CD4-positive, alpha-beta memory T cell (primary cell): ENCODE data around the gene ZNF425. TPM values are rescaled to one million over a fixed set of nuclear protein-coding genes. Genes with fewer than 3 reads are reported as not detected.

Experiments
- CTCF ChIA-PET: fragments of 350-600 bp; sonication (Branson Sonifier 250); formaldehyde crosslinking; loops from one replicate; lab custom pipeline; 2021; ENCODE audit warnings: inconsistent platforms; ENCODE audit not compliant: partially characterized antibody; lab: Charles Lee
- POLR2A ChIA-PET: fragments of 350-600 bp; sonication (Branson Sonifier 250); formaldehyde crosslinking; loops from one replicate; lab custom pipeline; 2021; ENCODE audit not compliant: partially characterized antibody; lab: Charles Lee
- DNase-seq, 5 donors: peaks; one replicate each; pipeline versions ENCODE4 v3.0.0 to v3.0.0-alpha.2; 2020 to 2022; ENCODE audit warnings: mixed read lengths in 1 of 5
- H3K27ac ChIP-seq: one replicate; pipeline ENCODE4 v1.7.0; 2013; ENCODE audit warnings: low read depth, low read length
- H3K27me3 ChIP-seq: 2 replicates; pipeline ENCODE4 v1.7.0; 2013; ENCODE audit warnings: mild to moderate bottlenecking, low read length, moderate library complexity; ENCODE audit not compliant: insufficient read depth
- H3K36me3 ChIP-seq: 2 replicates; pipeline ENCODE4 v1.7.0; 2013; ENCODE audit warnings: mild to moderate bottlenecking, low read length, moderate library complexity; ENCODE audit not compliant: insufficient read depth
- H3K4me1 ChIP-seq: 2 replicates; pipeline ENCODE4 v1.7.0; 2013; ENCODE audit warnings: mild to moderate bottlenecking, low read length, moderate library complexity; ENCODE audit not compliant: insufficient read depth
- H3K4me3 ChIP-seq, 2 donors: one replicate each; pipeline ENCODE4 v1.7.0; 2013; ENCODE audit warnings: low read length in 2 of 2, mild to moderate bottlenecking in 1 of 2
- H3K9me3 ChIP-seq, 2 donors: one replicate each; pipeline ENCODE4 v1.7.0; 2013; ENCODE audit warnings: low read length in 2 of 2, control low read depth in 1 of 2; ENCODE audit not compliant: control insufficient read depth in 1 of 2
- H3K27ac Mint-ChIP-seq, 7 donors: one replicate each; pipeline ENCODE4 v1.8.0; 2020 to 2021; ENCODE audit warnings: mixed read lengths in 7 of 7, mild to moderate bottlenecking in 6 of 7, inconsistent platforms in 3 of 7, moderate library complexity in 3 of 7
- H3K27me3 Mint-ChIP-seq, 2 donors: one replicate each; pipeline ENCODE4 v1.8.0; 2020 to 2021; ENCODE audit warnings: mixed read lengths in 2 of 2
- H3K36me3 Mint-ChIP-seq, 2 donors: one replicate each; pipeline ENCODE4 v1.8.0; 2020 to 2021; ENCODE audit warnings: mixed read lengths in 2 of 2, inconsistent platforms in 1 of 2, mild to moderate bottlenecking in 1 of 2
- H3K4me1 Mint-ChIP-seq, 4 donors: one replicate each; pipeline ENCODE4 v1.8.0; 2020 to 2021; ENCODE audit warnings: mixed read lengths in 4 of 4, mild to moderate bottlenecking in 1 of 4
- H3K4me3 Mint-ChIP-seq, 8 donors: one replicate each; pipeline ENCODE4 v1.8.0; 2020 to 2021; ENCODE audit warnings: mixed read lengths in 8 of 8, mild to moderate bottlenecking in 7 of 8, moderate library complexity in 6 of 8, inconsistent platforms in 3 of 8
- H3K9me3 Mint-ChIP-seq, 8 donors: one replicate each; pipeline ENCODE4 v1.8.0; 2020 to 2021; ENCODE audit warnings: mixed read lengths in 8 of 8, mild to moderate bottlenecking in 5 of 8, inconsistent platforms in 3 of 8, moderate library complexity in 1 of 8
- intact Hi-C: fragments of 100-400 bp; cut with micrococcal nuclease; formaldehyde crosslinking; loops from one replicate; pipeline ENCODE4 v1.15.1; 2023
- polyA plus RNA-seq, 2 donors: library from polyadenylated mRNA; unstranded; fragments of 300-500 nt; fragmentation: Illumina TruSeq; gene quantifications; one replicate each; pipeline ENCODE4 v1.2.3, GENCODE V29; 2021
- total RNA-seq, 2 experiments: library from RNA; stranded (reverse); gene quantifications; one replicate each; pipeline ENCODE4 v1.2.3, GENCODE V29; 2021

Gene ZNF425
- total and polyA plus RNA-seq, 4 experiments from 2014 or later, result 0.24 to 4.0 (median 2.5) TPM

DNA sequence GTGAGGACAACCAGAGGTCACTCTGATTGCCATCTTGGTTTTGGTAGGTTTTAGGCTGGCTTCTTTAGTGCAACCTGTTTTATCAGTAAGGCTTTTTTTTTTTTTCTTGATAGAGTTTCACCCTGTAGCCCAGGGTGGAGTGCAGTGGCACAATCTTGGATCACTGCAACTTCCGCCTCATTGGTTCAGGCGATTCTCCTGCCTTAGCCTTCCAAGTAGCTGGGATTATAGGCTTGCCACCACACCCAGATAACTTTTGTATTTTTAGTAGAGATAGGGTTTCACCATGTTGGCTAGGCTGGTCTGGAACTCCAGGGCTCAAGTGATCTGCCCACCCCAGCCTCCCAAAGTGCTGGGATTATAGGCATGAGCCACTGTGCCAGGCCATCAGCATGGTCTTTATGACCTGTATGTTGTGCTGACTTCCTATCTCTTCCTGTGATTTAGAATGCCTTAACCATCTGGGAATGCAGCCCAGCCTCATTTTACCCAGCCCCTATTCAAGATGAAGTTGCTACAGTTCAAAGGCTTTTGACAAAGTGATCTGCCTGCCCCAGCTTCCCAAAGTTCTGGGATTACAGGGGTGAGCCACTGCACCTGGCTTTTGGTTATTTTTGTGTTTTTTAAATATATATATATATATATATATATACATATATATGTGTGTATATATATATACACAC is 7.0 kb upstream of the ZNF425 start:
- peaks cover 11 to 29% of the 10 kb centered on the region in 2 donors for H3K36me3 Mint-ChIP-seq
- no peak overlapping the region for H3K27ac Mint-ChIP-seq
- CTCF ChIA-PET, result interaction anchor here (0.8 kb wide), 1 partner anchor 62 kb away, joined by 3 read pairs; the partner anchor contains the start of gene ZNF282
- intact Hi-C loops, result no loop called here
- H3K4me1 Mint-ChIP-seq, result peaks cover under 1 to 4% (median 2%) of the 10 kb centered on the region in 4 donors
- H3K4me3 Mint-ChIP-seq, result no peak overlapping the region
- no peaks in the 10 kb centered on the region for H3K27me3 ChIP-seq
- POLR2A ChIA-PET, result interaction anchor here (3.8 kb wide), 1 partner anchor 13 kb away, joined by 11 read pairs; the partner anchor contains the start of gene ZNF398
- no peaks in the 10 kb centered on the region for H3K27me3 Mint-ChIP-seq
- DNase-seq, result no peak
- peaks cover 0 to 12% (median 9%) of the 10 kb centered on the region in 8 donors for H3K9me3 Mint-ChIP-seq
- no peak overlapping the region for H3K27ac ChIP-seq
- no peak overlapping the region for H3K4me3 ChIP-seq
- peaks cover 11% of the 10 kb centered on the region for H3K36me3 ChIP-seq
- peaks cover 5 to 10% of the 10 kb centered on the region in 2 donors for H3K9me3 ChIP-seq
- peaks cover 3% of the 10 kb centered on the region for H3K4me1 ChIP-seq

DNA sequence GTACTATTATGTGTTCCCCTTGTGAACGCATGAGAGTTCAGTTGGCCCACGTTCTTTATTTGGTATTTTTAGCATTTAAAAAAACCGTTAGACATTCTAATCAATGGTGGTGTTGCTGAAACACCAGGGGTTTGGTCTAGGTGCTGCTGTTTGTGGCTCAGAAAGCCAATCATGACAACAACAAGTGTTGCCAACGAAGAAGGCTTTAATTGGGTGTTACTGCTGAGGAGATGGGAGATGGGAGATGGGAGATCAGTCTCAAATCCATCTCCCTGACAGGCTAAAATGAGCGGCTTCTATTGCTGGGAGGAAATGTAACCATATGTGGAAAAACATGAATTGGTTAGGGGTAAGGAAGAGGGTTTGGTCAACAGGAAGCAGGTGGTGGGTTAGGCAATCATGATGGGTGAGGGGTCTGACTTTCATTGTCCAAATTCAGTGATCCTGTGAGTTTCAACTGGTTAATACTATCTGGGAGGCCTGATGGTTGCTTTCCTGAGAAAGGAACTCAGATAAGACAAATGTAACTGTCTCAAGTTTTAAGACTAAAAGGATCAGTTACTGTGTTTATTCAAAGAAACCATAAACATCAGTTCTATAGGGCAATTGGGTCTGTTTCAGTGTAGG is 4.6 kb upstream of the ZNF425 start:
- intact Hi-C loops, result no loop called here
- Histone ChIP-seq H3K27me3 (no peaks in the 10 kb centered on the region), H3K36me3 (peaks cover 11% of the 10 kb centered on the region), H3K9me3 (peaks cover 5 to 10% of the 10 kb centered on the region in 2 donors), H3K4me3 (no peak overlapping the region), H3K27ac (no peak overlapping the region), H3K4me1 (peaks cover 9% of the 10 kb centered on the region)
- no peak overlapping the region for H3K4me3 Mint-ChIP-seq
- no peaks in the 10 kb centered on the region for H3K27me3 Mint-ChIP-seq
- peaks cover 26 to 29% of the 10 kb centered on the region in 2 donors for H3K36me3 Mint-ChIP-seq
- ChIA-PET POLR2A (no interaction called here), CTCF (no interaction called here)
- peaks cover 9 to 23% (median 13%) of the 10 kb centered on the region in 4 donors for H3K4me1 Mint-ChIP-seq
- H3K9me3 Mint-ChIP-seq, result peaks cover 0 to 12% (median 9%) of the 10 kb centered on the region in 8 donors
- H3K27ac Mint-ChIP-seq, result peak overlapping the region in 2 of 7 donors; percentile 38 to 55
- no peak for DNase-seq

- H3K4me1 Mint-ChIP-seq, result peaks cover 15 to 35% (median 25%) of the 10 kb centered on the region in 4 donors
- intact Hi-C loops, result loop anchor here (1.0 to 5.0 kb wide), 7 partner anchors 21 to 371 kb away; partner anchors contain the start of genes PDIA4, ZNF212, ZNF282 and ZNF398
These were observed 640 bp upstream of the ZNF425 start for GRCh38 chr7:149126662-149127266.

DNA sequence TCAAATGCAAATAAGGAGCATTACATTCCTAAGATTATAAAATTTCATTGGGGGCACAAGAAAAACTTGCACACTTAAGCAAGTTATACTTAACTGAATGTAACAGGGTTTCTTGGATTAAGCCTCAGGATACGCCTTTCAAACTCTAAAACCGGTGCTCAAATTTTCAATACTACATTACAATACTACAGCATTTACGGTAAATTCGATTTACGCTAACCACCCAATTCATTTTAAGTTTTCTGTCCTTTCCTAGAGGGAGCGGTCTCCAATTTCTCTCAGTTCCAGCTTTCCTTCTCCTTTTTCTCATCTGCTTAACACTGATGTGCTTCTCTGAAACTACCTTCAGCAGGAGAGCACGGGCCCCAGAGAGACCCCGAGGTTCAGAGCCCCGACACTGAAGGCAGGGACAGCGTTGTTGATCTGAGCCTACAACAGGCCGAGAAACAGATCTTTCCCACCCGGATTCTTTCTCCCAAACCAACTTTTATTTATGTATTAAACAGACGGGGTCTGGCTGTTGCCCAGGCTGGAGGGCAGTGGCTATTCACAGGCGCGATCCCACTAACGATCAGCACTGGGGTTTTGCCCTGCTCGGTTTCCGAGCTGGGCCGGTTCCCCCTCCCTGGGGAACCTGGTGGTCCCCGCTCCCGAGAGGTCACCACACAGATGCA is 798 bp downstream of the ZNF425 start:
- H3K27me3 ChIP-seq, result no peaks in the 10 kb centered on the region
- H3K4me1 ChIP-seq, result peaks cover 19% of the 10 kb centered on the region
- peak overlapping the region; percentile 83 to 96 for H3K4me3 ChIP-seq
- no peaks in the 10 kb centered on the region for H3K9me3 ChIP-seq
- peak overlapping the region; percentile 88 for H3K27ac ChIP-seq
- POLR2A ChIA-PET, result interaction anchor here (0.8 to 5.0 kb wide), 17 partner anchors 16 to 335 kb away, joined by 3 to 144 read pairs (median 6); partner anchors contain the start of genes PDIA4, ZNF282, ZNF398 and ZNF777
- intact Hi-C loops, result loop anchor here (5.0 kb wide), 2 partner anchors 112 to 372 kb away; partner anchors contain the start of genes ZNF212 and ZNF746
- CTCF ChIA-PET, result interaction anchor here (0.7 to 4.5 kb wide), 11 partner anchors 17 to 160 kb away, joined by 3 to 56 read pairs (median 4); partner anchors contain the start of genes ZNF398 and ZNF786
- peaks cover 4 to 22% of the 10 kb centered on the region in 2 donors for H3K36me3 Mint-ChIP-seq
- H3K4me3 Mint-ChIP-seq, result peak overlapping the region; percentile 91 to 100 (median 100)
- peaks cover 2% of the 10 kb centered on the region for H3K36me3 ChIP-seq
- H3K4me1 Mint-ChIP-seq, result peaks cover 15 to 35% (median 25%) of the 10 kb centered on the region in 4 donors
- peaks cover 0 to under 1% (median 0%) of the 10 kb centered on the region in 8 donors for H3K9me3 Mint-ChIP-seq
- peak overlapping the region; percentile 91 to 99 (median 98) for H3K27ac Mint-ChIP-seq
- DNase-seq, result no peak
- no peaks in the 10 kb centered on the region for H3K27me3 Mint-ChIP-seq

More at GRCh38 chr7:149126662-149127266, 640 bp upstream of the ZNF425 start:
- peaks cover 19% of the 10 kb centered on the region for H3K4me1 ChIP-seq
- H3K4me3 Mint-ChIP-seq, result peak overlapping the region; percentile 91 to 100 (median 100)
- H3K4me3 ChIP-seq, result peak overlapping the region; percentile 83 to 96
- ChIA-PET POLR2A (interaction anchor here (0.7 to 5.0 kb wide), 15 partner anchors 9 to 296 kb away, joined by 3 to 144 read pairs (median 6); partner anchors contain the start of genes PDIA4, ZNF398, ZNF783 and ZNF786), CTCF (interaction anchor here (0.6 to 4.5 kb wide), 14 partner anchors 9 to 605 kb away, joined by 3 to 56 read pairs (median 4); partner anchors contain the start of genes ZNF398 and ZNF786)
- H3K27me3 ChIP-seq, result no peaks in the 10 kb centered on the region
- peaks cover 11% of the 10 kb centered on the region for H3K36me3 ChIP-seq
- H3K27me3 Mint-ChIP-seq, result no peaks in the 10 kb centered on the region
- peaks cover 18 to 31% of the 10 kb centered on the region in 2 donors for H3K36me3 Mint-ChIP-seq
- peaks cover 0 to 12% (median 9%) of the 10 kb centered on the region in 8 donors for H3K9me3 Mint-ChIP-seq
- H3K27ac Mint-ChIP-seq, result peak overlapping the region; percentile 91 to 99 (median 98)
- DNase-seq, result peak; percentile 43 to 63 (median 53)
- peak overlapping the region; percentile 88 for H3K27ac ChIP-seq
- H3K9me3 ChIP-seq, result peaks cover 5 to 10% of the 10 kb centered on the region in 2 donors

DNA sequence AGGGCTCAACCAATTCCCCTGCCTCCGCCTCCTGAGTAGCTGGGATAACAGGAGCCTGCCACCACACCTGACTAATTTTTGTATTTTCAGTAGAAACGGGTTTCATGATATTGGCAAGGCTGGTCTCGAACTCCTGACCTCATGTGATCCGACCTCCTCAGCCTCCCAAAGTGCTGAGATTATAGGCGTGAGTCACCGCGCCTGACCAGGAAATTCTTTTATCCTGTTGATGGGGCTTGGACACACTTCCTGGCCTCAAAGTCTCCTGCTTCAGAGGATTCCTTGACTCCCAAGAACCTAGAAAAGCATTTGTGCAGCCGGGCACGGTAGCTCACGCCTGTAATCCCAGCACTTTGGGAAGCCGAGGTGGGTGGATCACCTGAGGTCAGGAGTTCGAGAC is 16.2 kb downstream of the ZNF425 start:
- POLR2A ChIA-PET, result no interaction called here
- Histone ChIP-seq H3K36me3 (no peaks in the 10 kb centered on the region), H3K27ac (no peak overlapping the region), H3K27me3 (no peaks in the 10 kb centered on the region), H3K9me3 (no peaks in the 10 kb centered on the region), H3K4me1 (no peaks in the 10 kb centered on the region), H3K4me3 (no peak overlapping the region)
- intact Hi-C loops, result no loop called here
- Mint-ChIP-seq H3K9me3 (no peaks in the 10 kb centered on the region), H3K27me3 (no peaks in the 10 kb centered on the region), H3K4me3 (no peak overlapping the region), H3K27ac (no peak overlapping the region), H3K36me3 (peaks cover 0 to 5% of the 10 kb centered on the region in 2 donors), H3K4me1 (no peaks in the 10 kb centered on the region)
- CTCF ChIA-PET, result no interaction called here
- no peak for DNase-seq

DNA sequence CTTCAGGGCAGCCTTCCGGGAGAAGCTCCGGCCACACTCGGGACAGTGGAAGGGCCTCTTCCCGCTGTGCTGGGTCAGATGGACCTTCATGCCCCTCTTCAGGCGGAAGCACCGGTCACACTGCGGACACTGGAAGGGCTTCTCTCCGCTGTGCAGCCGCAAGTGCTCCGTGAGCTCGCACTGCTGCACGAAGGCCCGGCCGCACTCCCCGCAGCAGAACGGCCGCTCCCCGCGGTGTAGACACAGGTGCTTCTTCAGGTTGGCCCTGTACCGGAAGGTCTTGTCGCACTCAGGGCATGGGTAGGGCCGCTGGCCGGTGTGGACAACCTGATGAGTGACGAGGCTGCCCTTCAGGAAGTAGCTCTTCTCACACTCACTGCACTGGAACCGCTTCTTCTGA is 21.4 kb downstream of the ZNF425 start:
- Mint-ChIP-seq H3K4me1 (peaks cover 0 to 1% (median 0%) of the 10 kb centered on the region in 4 donors), H3K9me3 (no peaks in the 10 kb centered on the region), H3K27me3 (peaks cover 0 to 2% of the 10 kb centered on the region in 2 donors), H3K36me3 (peaks cover 0 to 5% of the 10 kb centered on the region in 2 donors), H3K4me3 (no peak overlapping the region), H3K27ac (no peak overlapping the region)
- intact Hi-C loops, result no loop called here
- Histone ChIP-seq H3K4me1 (no peaks in the 10 kb centered on the region), H3K4me3 (no peak overlapping the region), H3K27me3 (no peaks in the 10 kb centered on the region), H3K27ac (no peak overlapping the region), H3K36me3 (no peaks in the 10 kb centered on the region), H3K9me3 (no peaks in the 10 kb centered on the region)
- ChIA-PET CTCF (no interaction called here), POLR2A (no interaction called here)
- no peak for DNase-seq
